GM12878 (cell line): Measurements from ENCODE around the gene GIT1. TPM values are rescaled to one million over a fixed set of nuclear protein-coding genes. Genes with fewer than 3 reads are reported as not detected.
A peak's percentile ranks its signal among the peaks of the same experiment; 100 is the strongest.

Source experiments
- ATAC-seq: fragments of 200-7000 bp; cut with Tn5 transposase; 3 replicates; pipeline ENCODE4 v1.9.1; 2020; ENCODE audit warnings: mild to moderate bottlenecking, moderate library complexity
- BruUV-seq: library from RNA; stranded (reverse); fragments of 400-500 nt; replicated peaks from 2 replicates; lab custom pipeline; 2021; lab: Mats Ljungman, UMichigan
- CTCF ChIA-PET: fragments of 300-600 bp; sonication (Branson Sonifier 250); formaldehyde crosslinking; extraction: SDS; loops from one replicate; lab custom pipeline; 2021; ENCODE audit warnings: inconsistent platforms; lab: Yijun Ruan, JAX
- POLR2A ChIA-PET: fragments of 350-600 bp; formaldehyde crosslinking; extraction: SDS; loops from one replicate; lab custom pipeline; 2021; ENCODE audit warnings: inconsistent platforms; lab: Charles Lee
- RAD21 ChIA-PET: fragments of 300-600 bp; sonication (Branson Sonifier 250); formaldehyde crosslinking; loops from one replicate; lab custom pipeline; 2023; ENCODE audit warnings: antibody characterized with exemption; ENCODE audit not compliant: unreplicated experiment; lab: Charles Lee
- SMC1A ChIA-PET: fragments of 300-600 bp; sonication (Branson Sonifier 250); formaldehyde crosslinking; loops from one replicate; lab custom pipeline; 2023; ENCODE audit not compliant: unreplicated experiment, uncharacterized antibody; lab: Charles Lee
- DNase-seq: peaks from one replicate; pipeline ENCODE4 v3.0.0-alpha.2; 2011; ENCODE audit warnings: low read depth, low spot score
- FAIRE-seq: peaks from 3 replicates; lab custom pipeline; 2011; peaks lifted over from hg19 to GRCh38; lab: Jason Lieb, UNC
- H2AFZ ChIP-seq: 2 replicates; pipeline ENCODE4 v1.6.0; 2011; ENCODE audit warnings: low read depth, low read length, control low read depth; ENCODE audit not compliant: control insufficient read depth
- H3K27ac ChIP-seq: 2 replicates; pipeline ENCODE4 v1.5.1; 2011; ENCODE audit warnings: control low read depth; ENCODE audit not compliant: control insufficient read depth, insufficient read depth
- H3K27me3 ChIP-seq, 2 experiments: replicated peaks in 1 of 2; 2 replicates each; pipeline versions ENCODE4 v1.6.0 to v1.6.1; 2011; ENCODE audit warnings: low read length in 1 of 2; ENCODE audit not compliant: control insufficient read depth in 2 of 2, insufficient read depth in 2 of 2
- H3K36me3 ChIP-seq, 2 experiments: 2 replicates each; pipeline ENCODE4 v1.5.1; 2011; ENCODE audit warnings: low read length in 1 of 2; ENCODE audit not compliant: control insufficient read depth in 2 of 2, insufficient read depth in 2 of 2
- H3K4me1 ChIP-seq: 2 replicates; pipeline ENCODE4 v1.6.1; 2011; ENCODE audit warnings: mild to moderate bottlenecking, low read length, moderate library complexity, mixed read lengths; ENCODE audit not compliant: control insufficient read depth, insufficient read depth
- H3K4me2 ChIP-seq: 2 replicates; pipeline ENCODE4 v1.6.0; 2011; ENCODE audit warnings: control low read depth; ENCODE audit not compliant: control insufficient read depth, insufficient read depth
- H3K4me3 ChIP-seq: fragments of 200-600 bp; sonication (generic); 2 replicates; pipeline ENCODE4 v1.5.1; 2016
- H3K79me2 ChIP-seq: 2 replicates; pipeline ENCODE4 v1.6.0; 2011; ENCODE audit warnings: low read length; ENCODE audit not compliant: control insufficient read depth, insufficient read depth
- H3K9ac ChIP-seq: 2 replicates; pipeline ENCODE4 v1.8.0; 2011; ENCODE audit warnings: low read length, control low read depth, mixed read lengths; ENCODE audit not compliant: control insufficient read depth, insufficient read depth
- H3K9me3 ChIP-seq: replicated peaks from 3 replicates; pipeline ENCODE4 v1.5.1; 2011; ENCODE audit warnings: mild to moderate bottlenecking, low read length; ENCODE audit not compliant: control insufficient read depth, insufficient read depth
- H4K20me1 ChIP-seq: 2 replicates; pipeline ENCODE4 v1.6.0; 2011; ENCODE audit not compliant: control insufficient read depth, insufficient read depth
- BMI1 ChIP-seq: fragments of 450-650 bp; IDR thresholded peaks from 2 replicates; pipeline ENCODE4 v1.6.1; 2016; ENCODE audit warnings: mild to moderate bottlenecking, moderate library complexity, borderline replicate concordance
- CREB1 ChIP-seq: IDR thresholded peaks from 2 replicates; pipeline ENCODE4 v1.6.1; 2012; ENCODE audit warnings: low read depth, mild to moderate bottlenecking, inconsistent platforms
- CREM ChIP-seq: IDR thresholded peaks from 2 replicates; pipeline ENCODE4 v1.6.1; 2014; ENCODE audit warnings: antibody characterized with exemption, low read depth
- E4F1 ChIP-seq: fragments of 450-650 bp; IDR thresholded peaks from 2 replicates; pipeline ENCODE4 v1.6.1; 2018; ENCODE audit warnings: borderline replicate concordance, mild to moderate bottlenecking; ENCODE audit not compliant: partially characterized antibody
- FOXK2 ChIP-seq: fragments of 450-650 bp; IDR thresholded peaks from 2 replicates; pipeline ENCODE4 v1.6.1; 2017; ENCODE audit warnings: mild to moderate bottlenecking, moderate library complexity
- GATAD2B ChIP-seq: fragments of 450-650 bp; conservative IDR thresholded peaks from 2 replicates; pipeline ENCODE4 v1.6.1; 2017; ENCODE audit warnings: low read depth, mild to moderate bottlenecking, moderate library complexity
- HCFC1 ChIP-seq: fragments of 150-350 bp; IDR thresholded peaks from 2 replicates; pipeline ENCODE4 v1.6.1; 2014; ENCODE audit warnings: low read length
- NFXL1 ChIP-seq: fragments of 450-650 bp; IDR thresholded peaks from 2 replicates; pipeline ENCODE4 v1.6.1; 2017; ENCODE audit warnings: antibody characterized with exemption, mild to moderate bottlenecking, borderline replicate concordance
- POLR2AphosphoS5 ChIP-seq: IDR thresholded peaks from 2 replicates; pipeline ENCODE4 v1.6.1; 2011; ENCODE audit warnings: mild to moderate bottlenecking, low read length, inconsistent platforms
- RAD21 ChIP-seq: IDR thresholded peaks from 2 replicates; pipeline ENCODE4 v1.6.1; 2011; ENCODE audit warnings: mild to moderate bottlenecking, low read depth, low read length, moderate library complexity; ENCODE audit not compliant: insufficient read depth
- RELB ChIP-seq: fragments of 450-650 bp; IDR thresholded peaks from 2 replicates; pipeline ENCODE4 v1.6.1; 2017; ENCODE audit warnings: low read depth, mild to moderate bottlenecking, moderate library complexity
- TARDBP ChIP-seq: IDR thresholded peaks from 2 replicates; pipeline ENCODE4 v1.6.1; 2016; ENCODE audit warnings: borderline replicate concordance
- ZNF274 ChIP-seq: IDR thresholded peaks from one replicate; pipeline ENCODE4 v1.8.0; 2011; ENCODE audit not compliant: insufficient read length, insufficient read depth
- ZZZ3 ChIP-seq: IDR thresholded peaks from 2 replicates; pipeline ENCODE4 v1.6.1; 2011; ENCODE audit warnings: low read depth; ENCODE audit not compliant: control insufficient read depth, insufficient read length
- WGBS: methylation state at CpG from one replicate; pipeline ENCODE4 v1.1.6; 2016; ENCODE audit warnings: low lambda C conversion rate; ENCODE audit not compliant: insufficient replicate concordance, insufficient coverage; ENCODE audit errors: missing lambda C conversion rate; 5-methylcytosine and 5-hydroxymethylcytosine counted together
- in situ Hi-C: fragments of 300-500 bp; cut with MboI; formaldehyde crosslinking; loops from 9 replicates; pipeline ENCODE4 v1.14.3; 2018; ENCODE audit warnings: mixed read lengths
- intact Hi-C: fragments of 100-400 bp; cut with micrococcal nuclease; formaldehyde crosslinking; loops from one replicate; pipeline ENCODE4 v1.14.2; 2022; ENCODE audit not compliant: unreplicated experiment
- polyA plus RNA-seq, 11 experiments: library from polyadenylated mRNA; depleted of rRNA in 4 of 11; unstranded in 6 of 11; stranded (reverse) in 5 of 11; fragments of >200 nt; fragmentation: Nextera tagmentation in 4 of 11; fragmentation: Illumina TruSeq in 1 of 11; extraction: Ambion mirVana in 4 of 11; extraction: Trizol in 1 of 11; gene quantifications; 1 replicate in 1 of 11; 2 replicates in 10 of 11; pipeline versions ENCODE4 v1.2.1 to v1.2.3, GENCODE V29; 2011 to 2016; ENCODE audit warnings: inconsistent platforms in 2 of 11, missing spikeins in 2 of 11, low read depth in 1 of 11
- total RNA-seq, 4 experiments: library from RNA; depleted of rRNA in 3 of 4; stranded (reverse); fragments of >200 nt in 3 of 4; fragmentation: Illumina TruSeq in 1 of 4; extraction: Trizol in 1 of 4; gene quantifications; 2 replicates each; pipeline versions ENCODE4 v1.2.1 to v1.2.3, GENCODE V29; 2013 to 2021

GIT1 gene
- total and polyA plus RNA-seq, 10 of the 15 experiments (the other 5 are each of a cell fraction or from before 2014, with no cell fraction given) = 0.24 to 45.3 (median 20.9) TPM

- no peak for TF ChIP-seq RELB
- no peak for TF ChIP-seq HCFC1
Measured at GRCh38 chr17:29613352-29613837, 23.9 kb upstream of the GIT1 start (continued).

- H3K27me3 ChIP-seq = peaks cover 4 to 6% of the 10 kb centered on the region in 2 experiments; a peak in 3 of 4 replicates
- no TSS peak for BruUV-seq
- in situ Hi-C loops = no loop called here
- peak overlapping the region; percentile 53 for H3K4me2 ChIP-seq
- ATAC-seq (no peak), FAIRE-seq (no peak)
- POLR2A ChIA-PET = interaction anchor here (1.5 kb wide), 1 partner anchor 20 kb away, joined by 4 read pairs; the partner anchor contains the start of gene ANKRD13B
- no peak overlapping the region for H3K9ac ChIP-seq
- SMC1A ChIA-PET = interaction anchor here (0.8 to 1.4 kb wide), 3 partner anchors 29 to 33 kb away, joined by 3 read pairs; no protein-coding TSS in a partner anchor
- H3K36me3 ChIP-seq = no peaks in the 10 kb centered on the region
- peaks cover 33% of the 10 kb centered on the region for H3K4me1 ChIP-seq
- peak overlapping the region; percentile 30; the same call in 1 of the 2 replicates for H3K4me3 ChIP-seq
- RAD21 ChIA-PET = interaction anchor here (0.9 to 3.1 kb wide), 6 partner anchors 18 to 242 kb away, joined by 3 to 20 read pairs (median 4); partner anchors contain the start of gene ANKRD13B
- WGBS = 73% methylated on average over 59 of the region's 85 CpGs
- TF ChIP-seq FOXK2 (no peak), E4F1 (no peak), TARDBP (no peak), ZZZ3 (no peak), BMI1 (no peak), RAD21 (no peak), POLR2AphosphoS5 (no peak), GATAD2B (no peak), ZNF274 (no peak), CREB1 (no peak), NFXL1 (no peak), CREM (no peak)
- TF ChIP-seq, all 136 proteins: peak for 0
- Histone ChIP-seq H4K20me1 (no peaks in the 10 kb centered on the region), H3K79me2 (no peaks in the 10 kb centered on the region), H3K9me3 (no peaks in the 10 kb centered on the region; the same call in 2 of the 3 replicates), H3K27ac (no peak overlapping the region), H2AFZ (peak overlapping the region; percentile 78; the same call in 1 of the 2 replicates)
- intact Hi-C loops = loop anchor here (1.0 to 10.0 kb wide), 3 partner anchors 32 to 322 kb away; partner anchors contain the start of gene SSH2
- no peak for DNase-seq
- CTCF ChIA-PET = interaction anchor here (0.6 to 7.1 kb wide), 14 partner anchors 8 to 315 kb away, joined by 3 to 82 read pairs (median 4); partner anchors contain the start of gene ANKRD13B
Measured at GRCh38 chr17:29612404-29613280, 23.2 kb upstream of the GIT1 start.
